HG03520 (cell line): Measurements from ENCODE around the gene MRPS25.
"Not testable (repeated sequence)": the region's sequence is repeated elsewhere in the genome, so short reads cannot be mapped to it uniquely, and the experiment has no call there.

ENCODE experiments used
- ATAC-seq: cut with Tn5 transposase; IDR thresholded peaks from one replicate; pipeline ENCODE4 v1.9.1; 2021; ENCODE audit warnings: mild to moderate bottlenecking, moderate library complexity; ENCODE audit not compliant: unreplicated experiment

Gene MRPS25

DNA sequence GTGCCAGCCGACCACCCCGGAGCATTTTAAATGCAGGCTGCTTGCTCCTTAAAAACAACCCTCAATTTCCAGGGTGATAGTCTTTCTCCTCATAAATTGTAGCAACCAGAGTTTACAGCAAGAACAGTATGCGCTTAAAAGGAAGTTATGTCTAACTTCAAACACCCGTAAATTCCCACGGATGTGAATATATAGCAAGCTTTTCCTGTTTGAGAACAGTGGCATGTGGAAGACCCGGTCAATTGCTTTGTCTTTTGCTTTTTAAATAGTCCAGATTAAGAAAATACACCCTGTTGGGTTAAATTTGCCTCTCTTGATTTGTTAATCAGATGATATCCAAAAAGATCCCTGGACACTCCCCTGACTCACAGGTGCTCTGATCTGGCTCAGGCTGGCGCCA, 20.8 kb downstream of the MRPS25 start:
- no peak for ATAC-seq

DNA sequence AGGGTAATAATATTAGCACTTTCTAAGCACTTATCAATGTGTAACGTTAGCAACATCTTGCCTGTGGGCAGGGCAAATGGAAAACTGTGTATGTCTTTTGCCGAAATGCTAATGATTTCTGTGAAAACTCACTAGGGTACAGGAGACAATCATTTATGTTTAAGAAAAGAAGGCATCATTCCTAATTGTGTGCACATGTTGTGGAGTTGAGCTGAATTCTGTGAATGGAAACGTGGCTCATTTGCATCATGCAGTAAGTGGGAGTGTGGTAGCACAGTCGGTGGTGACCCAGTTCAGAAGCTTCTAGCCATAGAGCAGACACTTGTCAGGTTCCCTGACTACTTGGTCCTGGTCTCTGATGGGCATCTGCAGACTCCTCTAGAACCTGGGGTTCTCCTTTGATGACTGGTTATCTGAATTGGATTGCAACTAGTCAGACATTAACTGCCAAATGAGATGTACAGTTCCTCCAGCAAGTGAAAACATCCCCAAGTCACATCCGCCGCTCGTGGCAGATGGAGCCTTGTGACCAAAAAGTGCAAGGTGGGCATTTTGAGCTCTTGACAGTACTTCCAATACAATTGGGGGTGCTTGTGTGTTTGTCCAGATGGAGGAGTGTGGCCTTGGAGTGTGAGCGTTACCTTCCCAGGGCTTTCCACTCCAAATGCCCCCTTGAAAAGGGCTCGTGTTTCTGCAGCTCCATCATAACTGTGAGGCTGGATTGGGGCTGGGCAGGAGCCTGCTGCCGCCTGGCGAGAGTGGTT, 21.5 kb downstream of the MRPS25 start:
- ATAC-seq = no peak

DNA sequence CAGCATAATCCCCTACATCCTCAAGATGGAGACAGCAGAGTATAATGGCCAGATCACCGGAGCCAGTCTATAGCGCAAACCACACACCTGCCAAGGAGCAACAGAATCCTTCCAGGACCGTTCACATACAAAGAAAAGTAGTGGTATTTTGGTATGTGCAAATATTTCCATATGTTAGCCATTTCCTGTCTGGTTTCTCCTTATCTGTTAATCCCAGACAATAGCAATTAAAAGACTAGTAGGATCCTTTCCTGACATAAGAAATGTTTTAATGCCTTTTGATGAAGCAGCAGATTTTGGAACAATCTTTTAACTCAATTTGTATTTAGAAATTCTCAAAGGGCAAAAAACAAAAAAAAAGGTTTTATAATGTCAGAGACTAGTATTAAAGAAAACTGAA, 22.2 kb downstream of the MRPS25 start:
- ATAC-seq = no peak

DNA sequence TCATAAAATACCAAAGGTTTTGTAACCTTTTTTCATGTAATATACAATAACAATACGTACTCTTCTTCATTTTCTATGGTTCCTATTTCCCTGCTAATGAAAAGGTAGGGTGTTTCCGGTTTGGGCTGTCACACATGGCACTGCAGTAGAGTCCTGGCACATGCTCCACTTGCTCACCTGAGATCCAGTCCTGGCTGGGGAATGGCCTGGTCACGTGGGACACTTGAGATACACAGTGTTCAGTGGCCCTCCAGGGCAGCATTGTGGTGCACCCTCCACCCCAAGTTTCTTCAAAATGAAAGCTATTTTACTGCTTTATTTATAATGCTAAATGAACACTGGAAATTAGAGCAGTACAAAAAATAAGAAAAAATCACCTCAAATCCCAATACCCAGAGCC, 23.2 kb downstream of the MRPS25 start:
- no peak for ATAC-seq

DNA sequence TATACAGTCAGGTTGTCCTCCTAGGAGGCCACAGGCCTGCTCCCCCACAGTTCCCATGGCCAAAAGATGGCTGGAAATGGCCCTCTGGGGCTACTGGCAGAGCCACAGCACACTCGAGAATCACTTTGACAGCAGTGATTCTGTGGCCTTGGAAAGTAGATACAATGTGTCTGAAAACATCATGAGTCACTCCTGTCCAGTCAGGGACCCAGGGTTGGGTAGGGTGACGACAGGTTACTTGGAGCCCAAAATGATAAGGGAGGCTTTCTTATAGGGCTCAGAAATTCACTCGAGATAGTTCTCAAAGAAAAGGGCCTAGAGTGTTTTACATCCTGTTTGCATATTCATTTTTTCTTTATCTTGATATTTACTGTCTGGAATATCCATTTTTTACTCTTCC, 24.3 kb downstream of the MRPS25 start:
- ATAC-seq = no peak

DNA sequence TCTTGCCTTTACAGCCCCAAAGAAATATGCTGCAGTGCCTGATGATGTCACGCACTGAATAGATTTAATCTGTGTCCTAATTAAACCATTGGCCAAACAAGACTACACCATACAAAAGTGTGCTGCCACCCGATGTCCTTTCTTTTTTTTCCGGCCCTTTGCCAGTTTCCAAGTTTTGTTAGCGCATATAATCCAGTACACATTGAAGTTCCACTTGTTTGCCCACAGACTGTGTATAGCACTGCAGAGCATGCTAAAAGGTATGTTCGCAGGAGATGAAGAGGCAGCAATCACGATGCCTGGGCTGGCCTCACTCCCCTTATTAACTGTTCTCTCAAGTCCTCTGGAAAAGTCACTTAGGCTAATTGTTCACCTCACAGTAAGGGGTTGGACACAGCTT, 26.8 kb downstream of the MRPS25 start:
- no peak for ATAC-seq

DNA sequence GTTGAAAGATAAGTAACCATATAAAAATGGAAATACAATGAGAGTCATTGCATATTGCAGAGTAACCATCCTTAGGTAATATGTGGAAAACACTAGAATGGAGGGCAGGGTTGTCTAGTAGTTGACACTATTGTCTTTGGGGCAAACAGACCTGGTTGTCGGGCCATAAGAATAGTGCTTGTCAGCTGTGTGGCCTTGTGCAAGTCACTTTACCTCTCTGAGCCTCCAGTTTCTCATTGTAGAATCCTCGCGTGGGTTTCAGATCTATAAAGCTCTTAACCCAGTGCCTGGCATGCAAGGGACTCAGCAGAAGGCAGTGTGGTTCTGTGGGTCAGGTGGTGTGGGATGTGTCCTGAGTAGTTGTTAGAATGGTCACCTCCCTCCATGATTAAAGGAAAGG, 32.0 kb downstream of the MRPS25 start:
- no peak for ATAC-seq

DNA sequence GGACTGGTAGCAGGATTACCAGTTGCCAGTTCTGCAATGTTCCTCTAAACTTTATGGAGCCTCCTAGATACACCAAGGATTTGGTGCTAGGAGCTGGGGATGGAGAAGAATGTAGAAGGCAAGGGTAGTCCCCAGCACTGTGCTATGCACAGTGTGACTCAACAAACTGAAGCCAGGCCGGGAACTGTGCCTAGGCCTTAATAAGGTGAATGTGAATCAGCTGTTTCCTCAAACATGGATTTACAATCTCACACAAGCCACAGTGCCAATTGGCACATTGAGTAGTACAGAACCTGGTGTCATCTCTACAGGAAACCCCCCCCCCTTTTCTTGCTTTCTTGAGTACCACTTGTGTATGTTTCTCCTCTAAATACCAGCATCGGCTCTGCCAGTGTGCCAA, 32.5 kb downstream of the MRPS25 start:
- ATAC-seq = no peak

DNA sequence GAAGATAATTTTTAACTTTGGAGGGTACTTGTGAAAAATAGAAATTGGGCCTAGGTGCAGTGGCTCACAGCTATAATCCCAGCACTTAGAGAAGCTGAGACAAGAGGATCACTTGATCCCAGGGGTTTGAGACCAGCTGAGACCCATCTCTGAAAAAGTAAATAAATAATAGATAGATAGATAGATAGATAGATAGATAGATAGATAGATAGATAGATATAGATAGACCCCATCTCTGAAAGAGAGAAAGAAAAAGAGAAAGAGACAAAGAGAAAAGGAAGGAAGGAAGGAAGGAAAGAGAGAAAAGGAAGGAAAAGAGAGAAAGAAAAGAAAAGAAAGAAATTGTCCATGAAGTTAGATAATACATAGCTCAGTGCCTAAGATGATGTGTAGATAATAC, 35.5 kb downstream of the MRPS25 start:
- no peak for ATAC-seq

DNA sequence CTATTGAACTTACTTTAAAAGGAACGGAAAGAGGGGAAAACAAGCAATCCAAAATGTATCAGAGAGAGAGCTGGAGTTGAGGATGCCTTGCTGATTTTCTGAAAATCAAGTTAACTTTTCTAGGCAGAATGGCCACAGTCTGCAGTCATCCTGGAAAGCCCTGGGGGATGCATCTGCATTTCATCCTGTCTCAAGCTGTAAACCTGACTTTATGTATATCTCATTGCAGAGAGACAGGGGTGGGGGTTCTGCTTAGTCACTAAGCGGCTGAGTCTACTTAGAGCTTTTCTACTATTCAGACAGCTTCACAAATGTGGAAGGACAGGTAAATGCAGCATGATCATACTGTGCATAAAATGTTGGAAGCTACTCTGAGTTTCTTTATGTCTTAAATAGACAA, 41.4 kb downstream of the MRPS25 start:
- ATAC-seq = no peak

DNA sequence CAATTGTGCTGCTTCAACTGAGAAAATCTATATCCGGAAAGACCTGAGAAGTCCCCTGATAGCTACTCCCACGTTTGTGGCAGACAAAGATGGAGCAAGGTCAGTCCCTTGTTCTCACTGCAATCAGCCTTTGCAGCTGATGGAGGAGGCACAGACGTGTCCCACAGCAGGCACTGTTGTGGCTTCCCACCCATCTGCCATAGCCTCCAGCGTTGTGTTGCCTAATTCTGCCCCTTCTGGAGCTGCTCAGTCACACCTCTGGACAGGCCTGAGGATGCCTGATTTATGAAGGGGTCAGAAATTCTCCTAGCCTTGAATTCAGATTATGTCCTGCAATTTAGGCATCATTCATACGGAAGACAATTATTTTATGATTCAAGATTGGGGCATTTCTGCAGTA, 41.9 kb downstream of the MRPS25 start:
- no peak for ATAC-seq

DNA sequence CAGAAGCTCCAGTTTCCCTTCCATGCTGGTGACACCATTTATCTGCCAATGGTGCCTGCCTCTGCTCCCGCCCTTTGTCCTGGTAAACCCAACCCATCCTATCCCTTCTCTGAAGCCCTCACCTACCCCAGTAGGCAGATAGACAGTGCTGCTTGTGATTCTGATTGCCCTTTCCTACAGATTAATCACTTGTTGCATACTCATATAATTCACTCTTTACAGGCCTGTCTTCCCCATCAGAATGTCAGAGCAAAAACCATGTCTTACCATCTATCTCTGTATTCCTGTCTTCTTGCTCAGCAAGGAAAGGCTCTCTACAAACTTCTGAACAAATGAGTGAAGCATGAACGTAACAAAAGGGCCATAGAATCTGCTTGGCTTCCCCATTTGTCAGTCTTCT, 47.9 kb downstream of the MRPS25 start:
- no peak for ATAC-seq

DNA sequence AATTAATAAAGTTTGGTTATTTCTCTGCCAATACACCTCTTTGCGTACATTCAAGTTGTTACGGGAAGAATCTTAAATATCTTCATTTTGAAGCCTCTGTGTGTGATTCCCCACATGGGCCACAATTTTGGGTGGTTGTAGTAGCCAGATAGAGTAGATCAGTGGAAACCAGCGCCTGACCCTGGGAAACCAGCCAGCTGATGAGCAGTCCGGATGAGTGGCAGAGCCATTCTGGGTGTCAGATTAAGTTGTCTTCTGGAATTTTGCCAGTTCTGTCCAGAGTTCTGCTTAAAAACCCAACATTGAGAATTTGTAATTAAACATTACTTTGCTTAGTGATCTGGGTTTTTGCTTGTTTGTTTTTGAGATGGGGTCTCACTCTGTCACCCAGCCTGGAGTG, 49.7 kb downstream of the MRPS25 start:
- ATAC-seq = no peak

DNA sequence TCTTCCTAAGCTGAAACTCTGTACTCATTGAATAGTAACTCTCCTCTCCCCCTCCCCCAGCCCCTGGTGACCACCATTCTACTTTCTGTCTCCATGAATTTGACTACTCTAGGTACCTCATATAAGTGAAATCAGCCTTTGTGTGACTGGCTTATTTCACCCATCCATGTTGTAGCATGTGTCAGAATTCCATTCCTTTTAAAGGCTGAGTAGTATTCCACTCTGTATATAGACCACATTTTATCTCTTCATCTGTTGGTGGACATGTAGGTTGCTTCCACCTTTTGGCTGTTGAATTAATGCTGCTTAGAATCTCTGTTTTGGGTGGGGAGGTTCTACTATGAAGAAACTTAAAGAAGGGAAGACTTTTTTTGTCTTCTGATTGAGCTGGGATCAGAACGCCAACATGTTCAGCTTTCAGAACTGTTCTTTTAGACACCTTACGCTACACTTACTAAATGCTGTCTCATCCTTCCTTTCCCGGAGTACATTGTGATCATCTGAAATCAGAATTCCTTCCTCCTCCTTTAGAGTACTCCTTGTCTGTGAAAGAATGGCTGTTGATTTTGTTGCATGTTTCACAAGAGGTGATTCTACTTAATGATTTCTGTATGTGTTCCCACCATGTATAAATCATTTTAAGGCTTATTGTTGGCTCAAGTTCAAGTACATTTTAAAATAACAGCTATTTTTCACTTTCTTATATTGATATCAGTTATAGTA, 50.3 kb downstream of the MRPS25 start:
- ATAC-seq = no peak

DNA sequence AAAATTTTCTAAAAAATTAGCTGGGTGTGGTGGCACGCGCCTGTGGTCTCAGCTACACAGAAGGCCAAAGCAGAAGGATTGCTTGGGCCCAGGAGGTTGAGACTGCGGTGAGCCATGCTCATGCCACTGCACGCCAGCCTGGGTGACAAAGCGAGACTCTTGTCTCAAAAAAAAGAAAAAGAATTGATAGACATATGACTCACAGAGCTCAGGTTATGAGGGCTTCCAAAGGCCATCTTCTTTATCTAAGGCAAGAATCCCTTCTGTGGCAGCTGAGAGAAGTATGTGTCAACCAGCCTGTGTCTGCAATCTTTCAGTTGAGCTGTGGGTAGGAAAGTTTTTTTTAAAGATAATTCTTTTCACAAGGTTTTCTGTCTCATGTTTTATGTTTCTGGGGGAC, 53.9 kb downstream of the MRPS25 start:
- no peak for ATAC-seq

DNA sequence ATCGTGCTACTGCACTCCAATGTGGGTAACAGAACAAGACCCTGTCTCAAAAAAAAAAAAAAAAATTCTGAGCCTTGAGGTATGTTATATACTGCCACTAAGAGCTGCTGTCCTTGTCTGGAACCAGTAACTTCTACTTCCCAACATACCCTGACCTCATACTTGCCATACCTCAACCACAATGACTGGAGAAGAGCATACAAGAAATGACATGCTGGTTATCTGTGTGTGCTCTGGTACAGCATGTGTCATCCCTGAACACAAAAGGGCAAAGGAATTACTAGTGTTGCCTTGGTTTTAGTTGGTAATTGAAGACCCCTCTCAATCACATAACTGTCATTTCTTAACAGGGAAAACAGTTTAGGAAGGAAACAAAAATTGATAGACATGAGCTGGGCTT, 54.5 kb downstream of the MRPS25 start:
- no peak for ATAC-seq

DNA sequence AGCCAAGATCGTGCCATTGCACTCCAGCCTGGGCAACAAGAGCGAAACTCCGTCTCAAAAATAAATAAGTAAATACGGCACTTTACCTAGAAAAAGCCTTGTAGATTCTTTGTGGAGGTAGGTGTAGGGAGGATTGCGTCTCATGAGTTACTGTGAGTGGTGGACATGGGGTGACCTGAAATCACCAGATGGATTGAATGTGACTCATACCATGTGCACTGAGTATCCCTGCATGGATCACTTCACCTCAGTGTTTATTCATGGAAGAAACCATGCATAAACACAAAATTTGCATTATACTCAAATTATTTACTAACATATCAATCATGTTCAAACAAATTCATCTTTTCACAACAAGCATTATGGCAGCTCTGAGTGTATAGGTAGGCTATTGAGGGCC, 55.9 kb downstream of the MRPS25 start:
- ATAC-seq = no peak

DNA sequence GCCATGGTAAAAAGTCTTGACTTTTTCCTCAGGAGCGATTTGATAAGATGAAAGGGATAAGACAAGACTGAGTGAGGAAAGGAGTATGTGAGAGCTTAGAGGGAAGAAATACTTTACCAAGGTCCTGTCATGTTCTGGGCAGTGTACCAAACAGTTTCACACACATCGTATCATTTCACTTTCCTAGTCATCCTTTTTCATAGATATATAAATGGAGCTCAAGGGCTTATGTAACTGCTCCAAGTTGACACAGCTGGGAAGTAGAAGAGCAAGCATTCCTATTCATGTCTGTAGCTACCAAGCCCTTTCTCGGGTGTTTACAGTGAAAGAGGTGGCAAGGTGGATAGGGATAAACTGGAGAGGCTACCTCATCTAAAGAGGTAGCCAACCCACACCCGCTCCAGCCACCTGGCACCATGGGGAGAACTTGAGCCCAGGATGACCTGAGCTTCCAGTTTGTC, 57.4 kb downstream of the MRPS25 start:
- ATAC-seq = no peak

DNA sequence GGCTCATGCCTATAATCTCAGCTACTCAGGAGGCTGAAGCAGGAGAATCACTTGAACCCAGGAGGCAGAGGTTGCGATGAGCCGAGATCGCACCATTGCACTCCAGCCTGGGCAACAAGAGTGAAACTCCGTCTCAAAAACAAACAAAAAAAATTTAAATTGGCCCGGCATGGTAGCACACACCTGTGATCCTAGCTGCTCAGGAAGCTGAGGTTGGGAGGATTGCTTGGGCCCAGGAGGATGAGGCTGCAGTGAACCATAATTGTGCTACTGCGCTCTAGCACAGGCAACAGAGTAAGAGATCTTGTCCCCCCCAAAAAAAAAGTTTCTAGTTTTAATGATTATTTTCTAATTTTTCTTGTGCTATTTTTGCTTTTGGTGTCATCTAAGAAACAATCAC, 65.9 kb downstream of the MRPS25 start:
- ATAC-seq = not testable (repeated sequence)
